HG02610 (cell line): ENCODE results near the gene C1orf74.

ENCODE experiments used
- ATAC-seq: cut with Tn5 transposase; IDR thresholded peaks from one replicate; pipeline ENCODE4 v1.9.1; 2021; ENCODE audit warnings: mild to moderate bottlenecking, moderate library complexity; ENCODE audit not compliant: unreplicated experiment

The C1orf74 gene

DNA sequence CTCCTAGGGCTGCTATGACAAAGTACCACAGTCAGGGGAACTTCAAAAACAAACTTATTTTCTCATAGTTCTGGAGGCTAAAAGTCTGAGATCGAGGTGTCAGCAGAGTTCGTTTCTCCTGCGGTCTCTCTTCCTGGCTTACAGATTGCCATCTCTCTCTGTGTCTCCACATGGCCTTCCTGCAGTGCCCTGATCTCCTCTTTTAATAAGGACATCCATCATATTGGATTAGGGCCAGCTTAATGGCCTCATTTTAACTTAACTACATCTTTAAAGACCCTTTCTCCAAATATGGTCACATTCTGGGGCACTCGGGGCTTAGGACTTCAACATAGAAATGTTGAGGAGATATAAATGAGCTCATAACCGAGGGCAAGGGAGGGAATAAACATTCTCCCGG, 12.2 kb downstream of the C1orf74 start:
- ATAC-seq: no peak

DNA sequence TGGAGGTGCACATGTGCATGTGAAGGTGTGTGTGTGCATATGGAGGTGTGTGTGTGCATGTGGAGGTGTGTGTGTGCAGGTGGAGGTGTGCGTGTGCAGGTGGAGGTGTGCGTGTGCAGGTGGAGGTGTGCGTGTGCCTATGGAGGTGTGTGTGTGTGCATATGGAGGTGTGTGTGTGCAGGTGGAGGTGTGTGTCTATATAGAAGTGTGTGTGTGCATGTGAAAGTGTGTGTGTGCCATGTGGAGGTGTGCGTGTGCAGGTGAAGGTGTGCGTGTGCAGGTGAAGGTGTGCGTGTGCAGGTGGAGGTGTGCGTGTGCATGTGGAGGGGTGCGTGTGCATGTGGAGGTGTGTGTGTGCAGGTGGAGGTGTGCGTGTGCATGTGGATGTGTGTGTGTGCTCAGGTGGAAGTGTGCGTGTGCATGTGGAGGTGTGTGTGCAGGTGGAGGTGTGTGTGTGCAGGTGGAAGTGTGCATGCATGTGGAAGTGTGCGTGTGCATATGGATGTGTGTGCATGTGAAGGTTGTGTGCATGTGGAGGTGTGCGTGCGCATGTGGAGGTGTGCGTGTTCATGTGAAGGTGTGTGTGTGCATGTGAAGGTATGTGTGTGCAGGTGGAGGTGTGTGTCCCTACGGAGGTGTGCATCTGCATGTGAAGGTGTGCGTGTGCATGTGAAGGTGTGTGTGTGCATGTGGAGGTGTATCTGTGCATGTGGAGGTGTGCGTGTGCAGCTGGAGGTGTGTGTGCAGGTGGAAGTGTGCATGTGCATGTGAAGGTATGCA, 13.5 kb downstream of the C1orf74 start:
- no peak for ATAC-seq

DNA sequence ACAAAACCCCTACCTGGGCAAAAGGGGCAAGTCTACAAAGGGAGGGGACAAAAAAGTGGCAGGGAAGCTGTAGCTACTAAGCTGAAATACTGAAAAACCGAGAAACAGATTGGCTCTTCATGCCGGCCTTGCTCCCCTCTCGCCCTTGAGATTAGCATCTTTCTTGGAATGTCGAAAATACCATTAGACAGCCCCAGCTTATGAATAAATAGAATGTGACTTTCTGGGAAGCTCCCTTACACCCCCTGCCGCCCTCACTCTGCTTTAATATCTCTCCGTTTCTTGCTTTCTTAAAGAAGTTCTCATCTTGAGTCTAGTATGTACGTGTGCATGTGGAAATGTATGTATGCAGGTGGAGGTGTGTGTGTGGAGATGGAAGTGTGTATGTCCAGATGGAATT, 14.4 kb downstream of the C1orf74 start:
- no peak for ATAC-seq

DNA sequence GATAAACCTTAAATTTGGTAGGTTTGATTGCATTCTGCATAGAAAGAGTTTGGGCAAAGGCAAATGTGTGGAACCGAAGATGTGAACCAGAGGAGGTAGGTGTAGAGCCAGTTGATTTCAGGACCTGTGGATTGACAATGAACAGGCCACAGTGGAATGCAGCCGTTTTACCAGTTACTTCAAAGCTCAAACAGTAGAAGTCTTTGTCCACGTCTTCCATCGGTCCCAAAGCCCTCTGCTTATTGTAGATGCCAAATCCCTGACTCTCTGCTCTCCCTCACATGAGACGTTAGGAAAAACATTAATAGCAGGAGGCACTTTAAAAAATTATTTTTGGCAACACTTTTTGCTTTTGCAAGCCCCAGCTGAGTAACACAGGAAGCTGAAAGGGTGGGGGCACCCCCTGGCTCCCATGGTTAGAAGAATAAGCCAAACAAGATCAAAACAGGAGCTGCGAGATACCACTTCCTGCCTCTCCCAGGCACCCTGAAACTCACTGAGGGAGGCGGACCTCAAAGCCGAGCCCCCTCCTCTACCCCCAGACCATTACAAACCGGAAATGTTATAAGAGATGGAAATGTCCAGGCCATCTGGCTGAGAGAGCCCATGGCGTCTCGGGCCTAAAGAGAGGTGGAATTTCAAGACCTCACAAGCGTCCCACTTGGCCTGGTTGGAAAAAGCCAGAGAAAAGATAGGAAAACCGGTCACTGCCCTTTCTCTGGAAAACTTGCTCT, 15.0 kb downstream of the C1orf74 start:
- ATAC-seq: peak; percentile 73

DNA sequence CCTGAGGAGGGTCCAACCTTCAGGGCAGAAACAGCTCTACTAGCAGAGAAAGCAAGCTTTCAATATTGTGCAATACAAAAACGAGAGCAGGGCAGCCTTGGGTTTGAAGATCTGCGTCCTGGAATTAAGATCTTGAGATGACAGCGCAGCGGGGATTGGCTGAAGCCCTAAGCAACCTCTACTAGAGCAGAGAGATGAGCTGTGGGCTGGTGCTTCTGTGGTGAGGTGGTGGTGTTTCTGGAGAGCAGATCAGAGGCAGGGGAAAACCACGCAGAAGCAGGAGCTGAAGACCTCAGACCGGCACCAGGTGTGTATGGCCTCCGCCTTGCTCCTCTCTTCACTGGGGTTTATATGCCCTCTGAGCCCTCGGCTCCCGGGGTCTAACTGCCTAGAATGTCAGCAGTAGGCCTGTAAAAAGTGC, 16.0 kb downstream of the C1orf74 start:
- peak; percentile 86 for ATAC-seq

DNA sequence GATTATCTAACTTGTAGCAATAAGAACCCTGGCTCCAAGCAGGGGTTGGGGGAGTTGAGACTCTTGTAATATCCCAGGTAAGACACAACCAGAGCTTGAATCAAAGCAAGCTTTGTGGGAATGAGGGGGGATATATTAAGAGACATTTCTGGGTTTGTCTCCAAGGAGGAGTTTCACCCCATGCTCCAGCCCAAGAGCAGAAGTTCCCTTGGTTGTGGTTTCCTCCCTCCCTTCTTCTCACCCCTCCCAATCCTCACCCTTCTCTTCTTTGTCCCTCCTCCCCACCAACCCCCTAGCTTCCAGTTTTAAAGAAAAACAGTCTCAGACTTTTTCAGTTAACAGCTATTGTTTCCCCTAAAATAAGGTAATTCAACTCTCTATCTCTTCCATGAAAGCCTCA, 16.7 kb downstream of the C1orf74 start:
- ATAC-seq: no peak

DNA sequence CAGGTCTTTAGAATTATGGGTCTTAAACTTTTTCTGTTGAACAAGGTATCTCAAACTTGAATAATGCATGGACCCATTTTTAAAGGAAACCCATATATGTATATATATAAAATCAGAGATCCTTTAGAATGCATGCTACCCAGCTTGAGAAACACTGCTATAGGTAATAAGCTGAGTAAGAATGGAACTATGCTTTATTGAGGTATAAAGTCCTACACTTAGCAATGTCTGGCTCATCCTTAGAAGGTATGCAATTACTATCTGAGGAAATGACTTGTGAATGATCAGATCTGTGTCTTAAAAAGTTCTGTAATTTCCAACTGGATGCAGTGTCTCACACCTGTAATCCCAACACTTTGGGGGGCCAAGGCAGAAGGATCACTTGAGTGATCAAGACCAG, 17.3 kb downstream of the C1orf74 start:
- no peak for ATAC-seq

DNA sequence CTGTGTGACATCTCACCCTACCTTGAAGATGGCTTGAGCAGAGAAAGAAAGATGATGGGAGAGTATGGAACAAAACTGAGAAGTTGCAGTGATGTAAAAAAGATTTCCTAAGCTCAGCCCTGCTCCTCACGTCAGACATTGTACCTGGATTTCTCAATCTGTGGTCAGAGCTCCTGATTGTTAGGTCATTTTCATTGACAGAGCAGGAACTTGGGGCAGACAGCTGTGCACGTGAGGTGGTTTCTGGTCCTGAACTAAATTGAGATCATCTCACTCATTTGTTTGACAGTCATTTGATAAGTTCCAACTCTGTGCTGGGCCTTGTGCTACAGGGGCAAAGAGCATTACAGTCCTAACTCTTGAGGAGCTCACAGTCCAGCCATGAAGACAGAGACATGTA, 18.3 kb downstream of the C1orf74 start:
- no peak for ATAC-seq

DNA sequence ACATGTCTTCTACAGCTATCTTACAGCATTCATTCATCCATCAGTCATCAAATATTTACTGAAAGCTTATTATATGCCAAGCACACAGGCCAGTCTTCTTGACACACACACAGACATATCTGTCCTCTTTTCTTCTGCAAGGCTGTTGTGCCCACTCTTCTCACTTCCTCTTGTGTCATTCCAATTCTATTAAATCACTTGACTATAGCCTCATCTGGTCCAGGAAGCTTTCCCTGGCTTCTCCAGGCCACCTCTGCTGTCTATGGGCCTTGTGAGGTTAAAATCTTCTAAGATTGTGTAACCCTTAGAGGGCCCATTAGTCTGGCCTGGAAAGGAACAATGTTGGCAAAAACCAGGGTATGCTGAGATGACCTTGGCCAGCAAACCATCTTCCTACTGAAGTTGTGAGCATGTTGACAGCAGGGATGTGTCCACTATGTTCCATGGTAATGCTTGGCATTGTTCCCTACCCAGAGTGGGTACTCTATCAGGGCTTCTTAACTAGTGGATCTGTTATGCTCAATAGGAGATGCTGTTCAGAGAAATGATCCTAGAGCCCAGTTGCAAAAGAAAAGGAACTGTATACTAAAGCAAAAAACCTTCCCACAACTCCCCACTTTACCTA, 23.2 kb downstream of the C1orf74 start:
- no peak for ATAC-seq

DNA sequence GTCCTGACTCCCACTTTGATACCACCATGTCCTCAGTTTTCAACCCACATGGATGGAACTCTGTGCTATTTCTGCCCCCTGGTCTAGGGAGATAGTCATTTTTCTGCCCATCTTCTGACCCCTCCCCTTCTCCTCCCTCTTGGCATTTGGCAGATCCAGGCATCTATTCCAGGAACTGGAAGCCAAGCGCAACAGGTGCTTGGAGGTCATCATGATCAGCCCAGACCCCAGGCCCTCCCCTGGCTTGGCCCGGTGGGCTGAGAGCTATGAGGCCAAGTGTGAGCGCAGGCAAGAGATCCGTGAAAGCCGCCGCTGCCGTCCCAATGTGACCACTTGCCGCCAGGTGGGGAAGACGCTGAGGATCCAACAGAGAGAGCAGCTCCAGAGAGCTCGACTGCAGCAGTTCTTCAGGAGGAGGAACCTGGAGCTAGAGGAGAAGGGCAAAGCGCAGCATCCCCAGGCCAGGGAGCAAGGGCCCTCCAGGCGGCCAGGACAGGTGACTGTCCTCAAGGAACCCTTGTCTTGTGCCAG, 24.5 kb downstream of the C1orf74 start:
- ATAC-seq: no peak

DNA sequence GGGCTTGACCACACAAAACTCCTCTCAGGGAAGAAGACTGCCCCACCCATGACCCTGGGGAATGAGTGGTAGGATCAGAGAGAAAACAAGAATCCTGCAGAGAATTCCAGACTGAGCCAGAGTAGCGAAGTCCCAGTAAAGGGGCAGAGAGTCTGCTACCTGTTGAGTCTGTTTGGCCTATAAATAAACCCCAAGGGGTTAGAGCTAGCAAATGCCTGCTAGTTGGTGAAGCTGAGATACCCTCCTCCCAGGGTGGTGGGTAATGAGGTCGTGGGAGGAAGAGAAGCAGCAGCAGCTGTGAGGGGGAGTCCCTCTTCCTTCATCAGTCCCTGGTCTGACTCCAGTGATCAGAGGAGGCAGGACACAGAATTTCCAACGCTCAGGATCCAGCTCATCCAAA, 26.0 kb downstream of the C1orf74 start:
- ATAC-seq: no peak

DNA sequence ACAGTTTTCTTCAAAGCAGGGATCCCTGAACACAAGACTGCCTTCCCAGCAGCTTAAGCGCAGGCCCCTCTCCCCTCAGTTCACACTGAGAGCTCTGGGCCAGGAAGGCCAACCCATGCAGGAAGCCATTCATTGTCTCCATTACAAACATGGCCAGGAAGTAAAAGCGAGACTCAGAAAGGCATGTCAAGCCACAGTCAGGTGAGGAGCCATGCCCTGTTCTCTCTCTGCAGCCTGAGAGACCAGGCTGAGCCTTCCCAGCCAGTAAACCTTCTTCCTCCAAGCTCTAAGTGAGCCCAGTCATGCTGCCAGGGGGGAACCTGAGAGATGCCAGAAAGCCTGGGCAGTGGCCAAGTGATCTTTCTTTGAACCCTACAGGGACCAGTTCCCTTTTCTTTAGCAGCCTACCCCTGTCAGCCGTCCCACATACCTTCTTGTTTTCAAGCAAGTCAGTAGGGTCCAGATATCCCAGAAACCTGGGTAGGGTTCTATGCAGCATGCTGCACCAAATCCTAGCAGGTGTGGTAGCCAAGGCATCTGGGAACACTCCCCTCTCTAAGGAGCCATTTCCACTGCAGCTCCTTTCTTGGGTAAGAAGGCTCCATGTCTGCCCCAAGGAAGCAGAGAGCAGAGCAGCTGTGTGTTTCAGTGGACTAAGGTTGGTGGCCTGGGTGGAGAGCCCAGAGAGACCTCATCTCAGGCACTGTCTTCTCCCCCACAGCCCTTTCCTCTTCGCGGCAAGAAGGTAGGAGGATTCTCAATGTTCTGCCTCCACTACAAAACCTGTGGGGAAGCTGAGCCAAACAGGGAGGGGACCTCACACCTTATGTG, 27.5 kb downstream of the C1orf74 start:
- ATAC-seq: peak; percentile 20

DNA sequence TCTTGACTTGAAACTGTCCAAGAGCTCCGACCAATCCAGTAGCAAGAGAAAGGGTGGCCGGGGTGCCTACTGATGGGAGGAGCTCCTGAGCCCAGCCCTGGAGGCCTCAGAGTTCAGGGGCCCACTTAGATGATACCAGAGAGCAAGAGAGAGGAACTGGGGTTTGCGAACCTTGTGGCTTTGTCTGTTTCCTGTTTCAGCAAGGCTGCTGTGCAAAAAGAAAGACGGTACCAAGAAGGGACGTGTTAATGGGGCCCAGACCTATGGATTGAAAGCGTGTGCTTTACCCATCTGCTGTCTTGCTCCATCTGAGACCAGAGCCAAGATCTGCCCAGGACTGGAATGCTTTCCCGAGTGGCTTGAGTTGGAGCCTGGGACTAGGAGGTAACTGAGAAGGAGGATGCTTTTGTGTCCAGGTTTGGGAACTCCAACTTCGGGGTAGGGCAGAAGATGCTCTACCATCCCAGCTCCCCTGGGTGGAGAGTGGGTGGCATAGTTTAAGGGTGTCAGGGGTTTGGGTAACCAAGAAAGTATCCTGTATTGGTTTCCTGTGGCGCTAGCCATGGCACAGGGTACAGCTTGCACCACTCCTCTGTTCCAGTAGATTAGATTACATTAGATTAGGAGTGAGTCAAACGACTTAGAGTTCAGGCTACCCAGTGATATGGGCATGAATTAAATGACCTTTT, 28.3 kb downstream of the C1orf74 start, which contains the start of gene TRAF3IP3:
TRAF3IP3 (plus strand) TSS at position 128 of the 689 bp plus-strand sequence. CDS start 3,987 bp downstream, outside the sequence.
- peak; percentile 68 for ATAC-seq

DNA sequence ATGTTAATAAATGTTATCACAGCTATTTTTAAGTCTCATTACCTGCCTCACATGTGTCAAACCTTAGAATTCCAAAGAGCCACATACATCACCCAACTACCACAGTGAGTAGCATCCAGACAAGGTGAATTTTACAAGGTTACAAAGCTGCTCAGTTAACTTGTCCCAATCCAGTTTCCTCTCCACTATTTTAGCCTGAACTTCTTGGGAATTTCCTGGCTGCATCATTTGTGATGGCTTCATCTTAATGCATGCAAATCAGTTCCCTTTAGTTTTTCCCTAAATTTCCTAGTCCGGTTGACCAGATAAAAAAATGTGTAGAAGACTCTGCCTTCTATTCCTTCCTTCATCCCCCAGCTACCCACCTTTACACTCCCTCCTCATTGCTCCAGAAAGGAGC, 29.1 kb downstream of the C1orf74 start:
- no peak for ATAC-seq

DNA sequence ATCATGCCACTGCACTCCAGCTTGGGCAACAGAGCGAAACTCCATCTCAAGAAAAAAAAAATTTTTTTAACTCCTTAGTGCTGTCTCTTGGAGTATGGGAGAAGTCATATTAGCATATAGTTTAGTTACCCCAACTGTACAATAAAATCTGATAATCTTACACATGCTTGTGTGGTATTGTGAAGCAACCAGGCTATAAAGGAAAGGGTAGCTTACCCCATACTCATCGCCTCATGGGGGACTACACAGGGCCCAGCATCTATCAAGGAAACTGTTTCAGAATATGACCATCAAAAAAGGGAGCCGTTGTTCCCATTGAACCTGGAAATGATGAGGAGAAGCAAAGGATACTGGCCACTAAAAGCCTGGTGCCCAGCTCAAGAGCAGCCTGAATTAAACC, 31.5 kb downstream of the C1orf74 start:
- ATAC-seq: no peak

DNA sequence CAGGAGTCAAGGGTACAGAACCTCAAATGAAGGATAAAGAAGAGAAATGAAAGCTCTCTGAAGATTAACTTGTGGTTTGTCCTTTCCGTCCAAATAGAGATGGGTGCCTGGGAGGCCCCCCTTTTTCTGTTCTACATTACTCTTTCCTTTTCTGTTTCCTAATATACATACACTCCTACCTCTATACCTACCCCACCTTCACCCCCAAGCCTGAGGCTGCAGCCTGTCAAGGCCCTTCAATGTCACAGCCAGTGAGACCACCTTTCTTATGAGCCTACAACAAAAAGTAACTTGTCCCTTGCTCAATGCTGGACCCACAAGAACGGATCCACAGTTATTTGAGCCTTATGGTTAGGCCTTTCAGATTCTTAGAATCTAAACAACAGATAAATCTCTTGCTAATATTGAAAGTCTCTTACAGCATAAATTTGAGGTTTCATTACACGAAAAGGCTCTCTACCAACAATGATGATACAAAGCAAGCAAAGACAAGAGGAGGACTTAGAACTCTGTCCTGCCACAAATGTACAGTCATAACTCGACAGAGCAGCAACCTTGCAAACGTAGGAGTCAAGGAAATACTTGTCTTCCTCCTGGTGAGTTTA, 32.6 kb downstream of the C1orf74 start:
- ATAC-seq: peak; percentile 65

DNA sequence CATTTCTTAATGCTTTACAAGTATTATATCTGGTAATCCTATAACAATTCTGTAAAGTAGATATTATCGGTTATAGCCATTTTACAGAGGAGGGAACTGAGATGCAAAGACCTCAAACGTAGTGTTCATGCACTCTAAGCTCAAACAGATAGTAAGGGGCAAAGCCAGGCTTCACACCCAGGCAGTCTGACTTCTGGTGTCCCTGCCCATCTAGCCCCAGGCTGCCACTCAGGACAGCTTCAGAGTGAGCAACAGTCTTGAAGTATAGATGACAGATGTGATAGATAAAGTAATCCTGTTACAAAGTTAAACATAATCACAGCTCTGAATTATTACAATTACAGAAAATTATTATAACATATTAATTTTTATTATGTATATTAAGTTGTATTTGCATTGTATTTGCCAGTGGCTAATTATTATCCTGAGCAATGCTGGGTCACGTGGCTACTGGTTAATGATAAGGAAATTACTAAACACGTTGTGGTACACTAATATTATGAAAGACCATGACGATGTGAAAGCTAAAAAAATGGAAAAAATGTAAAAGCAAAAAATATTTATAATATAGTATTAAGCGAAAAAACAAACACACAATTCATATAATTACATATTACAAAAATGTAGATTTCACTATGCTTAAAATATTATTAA, 34.6 kb downstream of the C1orf74 start:
- no peak for ATAC-seq

DNA sequence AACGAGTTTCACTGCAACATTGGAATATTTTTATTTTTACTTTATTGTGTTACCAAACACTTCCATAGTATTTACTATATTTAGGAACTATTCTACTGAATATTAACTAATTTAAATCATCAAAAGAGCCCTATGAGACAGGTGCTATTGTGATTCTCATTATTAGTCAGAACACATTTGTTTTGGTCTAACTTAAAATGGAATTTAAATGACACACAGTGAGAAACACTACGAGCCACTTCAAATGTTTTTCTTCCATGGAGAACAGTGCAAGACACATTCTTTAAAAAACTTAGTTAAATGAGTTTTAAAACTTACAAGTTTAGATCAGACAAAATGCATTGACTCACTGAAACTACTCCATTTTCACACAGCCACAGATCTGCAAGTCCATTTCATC, 35.2 kb downstream of the C1orf74 start:
- ATAC-seq: no peak

DNA sequence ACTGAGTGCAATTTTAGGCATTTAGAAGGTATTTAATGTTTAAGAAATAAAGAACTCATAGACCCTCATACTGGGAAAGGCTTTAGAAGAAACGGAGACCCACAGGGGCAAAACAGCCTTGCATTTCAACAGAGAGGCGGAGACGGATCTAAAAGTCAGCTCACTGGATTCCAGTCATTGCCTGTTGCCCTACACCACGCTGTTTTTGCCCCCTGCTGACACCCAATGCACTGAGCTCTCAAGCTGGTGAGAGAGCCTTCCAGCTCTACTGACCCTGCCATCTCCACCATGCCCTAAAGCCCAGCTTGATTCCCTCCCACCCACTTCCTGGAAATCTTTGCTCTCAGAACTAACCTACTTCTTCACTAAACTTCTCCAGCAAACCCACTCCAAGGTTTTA, 35.7 kb downstream of the C1orf74 start:
- ATAC-seq: no peak
